Iris pigment epithelial cell (primary cell): Measurements from ENCODE around the gene DCUN1D1.

ENCODE experiments used
- DNase-seq: peaks from one replicate; pipeline ENCODE4 v3.0.0-alpha.2; 2011; ENCODE audit warnings: low read depth

The DCUN1D1 gene

DNA sequence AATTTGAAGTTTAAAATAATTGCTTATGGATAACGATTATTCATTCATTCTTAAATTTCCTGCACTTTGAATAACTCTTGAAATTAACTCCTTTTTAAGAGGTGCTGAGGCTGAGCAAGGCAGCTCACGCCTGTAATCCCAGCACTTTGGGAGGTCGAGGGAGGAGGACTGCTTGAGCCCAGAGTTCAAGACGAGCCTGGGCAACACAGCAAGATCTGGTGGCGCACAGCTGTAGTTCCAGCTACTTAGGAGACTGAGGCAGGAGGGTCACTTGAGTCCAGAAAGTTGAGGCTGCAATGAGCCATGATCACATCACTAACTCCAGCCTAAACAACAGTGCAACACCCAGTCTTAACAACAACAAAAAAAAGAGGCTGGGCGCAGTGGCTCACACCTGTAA lies 8.0 kb downstream of the DCUN1D1 start:
- DNase-seq = no peak

DNA sequence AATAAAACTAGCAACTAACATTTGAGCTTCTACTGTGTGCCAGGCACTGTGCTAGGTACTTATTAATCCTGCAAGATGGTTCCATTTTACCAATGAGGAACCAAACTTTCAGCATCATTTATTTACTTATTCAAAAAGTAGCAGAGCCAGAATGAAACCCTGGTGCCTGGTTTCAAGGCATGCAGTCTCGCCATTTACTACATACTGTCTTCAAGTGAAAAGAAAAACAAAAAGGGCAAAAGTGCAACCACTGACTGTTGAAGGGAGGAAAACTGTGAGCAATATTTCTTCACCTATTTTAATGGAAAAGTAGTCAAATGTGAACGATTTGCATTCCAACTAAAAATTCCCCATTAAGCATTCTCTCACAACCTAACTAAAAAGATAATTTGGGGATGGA lies 8.7 kb downstream of the DCUN1D1 start:
- peak; percentile 76 for DNase-seq

GRCh38 chr3:182970811-182971418 lies 9.4 kb downstream of the DCUN1D1 start:
- DNase-seq = no peak

DNA sequence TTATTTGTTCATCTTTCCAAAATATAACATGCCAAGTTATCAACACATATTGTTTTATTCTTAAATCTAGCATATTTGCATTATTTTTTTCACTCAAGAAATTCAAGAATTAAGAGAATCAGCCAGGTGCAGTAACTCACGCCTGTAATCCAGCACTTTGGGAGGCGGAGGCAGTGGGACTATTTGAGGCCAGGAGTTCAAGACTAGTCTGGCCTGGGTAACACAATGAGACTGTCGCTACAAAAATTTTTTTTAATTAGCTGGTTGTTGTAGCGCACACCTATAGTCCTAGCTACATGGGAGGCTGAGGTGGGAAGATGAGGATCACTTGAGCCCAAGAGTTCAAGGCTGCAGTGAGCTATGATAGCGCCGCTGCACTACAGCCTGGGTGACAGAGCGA lies 10.5 kb downstream of the DCUN1D1 start:
- DNase-seq = no peak

DNA sequence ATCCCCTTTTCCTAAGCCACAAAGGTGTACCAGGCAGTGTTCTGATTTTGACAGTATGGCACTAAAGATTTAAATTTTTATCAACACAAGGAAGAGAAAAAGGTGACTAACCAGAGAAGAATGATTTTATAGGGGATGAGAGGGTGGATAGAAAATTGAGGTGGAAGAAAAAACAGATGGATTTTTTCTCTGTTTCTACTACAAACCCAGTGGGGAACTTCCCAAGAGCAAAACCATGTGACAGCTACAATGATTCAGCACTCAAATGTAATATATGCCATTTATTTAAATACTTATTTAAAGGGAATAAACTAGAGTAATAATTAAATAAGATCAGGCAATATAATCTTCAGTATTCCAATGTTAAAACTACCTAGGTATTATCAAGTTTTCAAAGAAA lies 11.1 kb downstream of the DCUN1D1 start:
- peak; percentile 82 for DNase-seq

GRCh38 chr3:182967218-182968204 lies 12.8 kb downstream of the DCUN1D1 start:
- DNase-seq = peak; percentile 26

DNA sequence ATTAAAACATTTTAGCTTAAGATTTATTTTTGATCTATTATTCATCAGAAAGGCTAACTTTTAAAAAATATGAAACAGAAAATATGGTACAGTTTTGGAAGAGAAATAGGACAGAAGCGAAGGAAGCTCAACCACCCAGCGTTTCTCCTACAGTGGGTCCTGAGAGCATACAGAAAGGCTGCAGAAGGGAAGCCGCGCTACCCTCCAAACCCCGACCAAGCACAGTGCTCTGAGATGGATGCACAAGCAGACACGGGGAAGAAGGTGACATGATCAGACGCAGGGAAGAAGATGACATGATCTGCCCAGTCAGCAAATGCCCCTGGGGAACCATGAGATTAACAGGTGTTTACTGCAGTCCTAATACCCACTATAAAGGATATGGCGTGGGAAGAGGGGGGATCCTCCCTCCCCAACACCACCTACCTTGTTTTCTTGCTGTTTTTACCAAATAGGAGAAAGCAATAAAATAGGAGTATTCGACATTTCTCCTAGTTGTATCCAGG lies 14.4 kb downstream of the DCUN1D1 start:
- no peak for DNase-seq

- DNase-seq = no peak
Measured at GRCh38 chr3:182964179-182964578, 16.2 kb downstream of the DCUN1D1 start.

- no peak for DNase-seq
Measured at GRCh38 chr3:182962166-182962565, 18.2 kb downstream of the DCUN1D1 start.

- no peak for DNase-seq
Measured at GRCh38 chr3:182959474-182960350, 20.6 kb downstream of the DCUN1D1 start.

GRCh38 chr3:182957676-182958266 lies 22.6 kb downstream of the DCUN1D1 start:
- no peak for DNase-seq

GRCh38 chr3:182957226-182957625 lies 23.1 kb downstream of the DCUN1D1 start:
- no peak for DNase-seq

DNA sequence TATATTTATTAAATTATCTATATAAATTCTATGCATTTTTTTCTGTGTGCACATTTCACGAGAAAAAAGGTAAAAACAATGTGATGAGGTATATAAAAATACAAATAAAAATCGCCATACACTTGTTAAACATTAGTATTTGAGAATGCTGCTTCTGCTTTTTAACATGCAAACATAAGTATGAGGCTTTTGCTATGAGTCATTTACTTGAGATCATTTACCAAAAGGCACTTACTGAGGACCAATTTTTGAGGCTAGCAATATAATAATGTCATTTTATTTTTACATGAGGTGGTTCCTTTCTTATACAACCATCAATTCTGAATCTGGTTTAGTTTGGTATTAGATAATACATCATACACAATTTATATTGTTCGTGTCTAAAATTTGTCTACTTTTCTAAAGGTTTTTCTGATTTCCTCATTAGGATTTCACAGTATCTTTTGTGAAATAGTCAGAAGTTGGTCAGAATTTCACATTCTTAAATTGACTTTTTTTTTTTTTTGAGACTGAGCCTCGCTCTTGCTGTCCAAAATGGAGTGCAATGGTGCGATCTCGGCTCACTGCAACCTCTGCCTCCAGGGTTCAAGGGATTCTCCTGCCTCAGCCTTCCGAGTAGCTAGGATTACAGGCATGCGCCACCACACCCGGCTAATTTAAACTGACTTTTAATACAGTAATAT lies 25.6 kb downstream of the DCUN1D1 start:
- DNase-seq = no peak

DNA sequence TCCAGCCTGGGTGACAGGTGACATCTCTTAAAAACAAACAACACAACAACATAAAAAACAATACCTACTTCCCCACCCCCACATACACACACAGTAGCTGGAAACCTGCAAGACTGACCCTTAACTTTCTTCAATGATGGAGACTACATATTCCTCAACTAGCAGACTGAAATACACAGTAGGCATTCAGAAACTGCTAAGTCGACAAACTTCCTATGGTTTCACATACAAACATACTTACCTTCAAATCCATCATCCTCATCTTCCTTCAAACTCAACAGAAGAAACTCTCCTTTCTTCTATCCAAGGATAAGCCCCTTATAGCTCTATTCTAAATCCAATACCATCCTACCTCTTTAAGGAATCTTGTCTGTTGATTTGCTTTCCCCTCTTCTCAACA lies 30.6 kb downstream of the DCUN1D1 start:
- no peak for DNase-seq

DNA sequence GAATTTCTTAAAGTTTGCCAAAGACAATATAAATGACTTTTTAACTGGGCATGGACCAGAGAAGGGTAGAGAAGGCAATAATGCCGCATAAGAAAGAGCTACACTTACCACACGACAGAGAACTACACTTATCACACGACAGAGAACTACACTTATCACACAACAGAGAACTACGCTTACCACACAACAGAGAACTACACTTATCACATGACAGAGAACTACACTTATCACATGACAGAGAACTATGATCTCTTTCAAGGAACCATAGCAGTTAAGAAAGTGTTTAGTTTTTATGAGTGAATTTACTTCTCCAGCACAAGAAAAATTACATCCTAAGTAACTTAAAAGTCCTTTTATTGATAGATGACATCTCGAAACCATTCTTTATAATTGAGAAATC lies 32.0 kb downstream of the DCUN1D1 start:
- no peak for DNase-seq

GRCh38 chr3:182947888-182948287 lies 32.5 kb downstream of the DCUN1D1 start:
- DNase-seq = no peak

DNA sequence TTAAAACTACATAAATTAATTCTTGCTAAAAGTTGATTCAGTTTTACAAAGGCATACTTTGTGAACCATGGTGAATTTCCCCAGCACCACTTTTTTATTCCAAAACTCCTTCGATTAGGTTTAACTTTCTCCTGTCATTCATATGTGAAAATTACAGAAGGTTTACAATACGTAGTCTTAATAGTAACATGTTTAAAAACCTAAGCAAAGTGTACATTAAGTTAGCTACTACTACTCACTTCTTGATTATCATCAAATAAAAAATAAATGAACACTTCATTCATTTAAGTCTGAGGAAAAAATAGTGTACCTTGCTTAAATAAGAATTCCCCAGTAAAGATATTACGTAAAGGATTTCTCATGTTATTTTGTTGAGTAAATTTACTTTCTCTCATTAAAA lies 38.6 kb downstream of the DCUN1D1 start:
- DNase-seq = no peak

- DNase-seq = no peak
Measured at GRCh38 chr3:182940266-182940808, 40.0 kb downstream of the DCUN1D1 start.

- peak; percentile 5 for DNase-seq
Measured at GRCh38 chr3:182937293-182938051, 42.9 kb downstream of the DCUN1D1 start.

DNA sequence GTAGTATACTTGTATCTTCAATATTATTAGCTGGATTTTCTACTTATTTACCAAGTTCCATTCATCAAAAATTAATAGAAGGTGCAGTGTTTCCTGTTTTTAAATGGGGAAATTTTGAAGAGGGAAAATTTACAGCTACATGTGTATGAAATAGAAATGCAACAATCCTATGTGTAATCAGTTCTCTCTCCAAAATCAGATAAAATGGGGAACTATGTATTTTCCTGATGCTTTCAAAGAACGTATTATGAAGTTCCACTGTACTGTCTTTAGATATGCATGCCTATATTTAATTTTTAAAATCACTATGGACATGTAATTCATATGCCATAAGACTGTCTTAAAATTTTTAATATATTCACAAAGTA lies 43.4 kb downstream of the DCUN1D1 start:
- DNase-seq = no peak
